TTC549 (cell line): ENCODE results near the gene C1QA.

Source experiments
- FAIRE-seq: peaks from 2 replicates; lab custom pipeline; 2012; peaks lifted over from hg19 to GRCh38; lab: Jason Lieb, UNC

The C1QA gene

GRCh38 chr1:22612671-22613571, 23.5 kb upstream of the C1QA start:
- no peak for FAIRE-seq

- FAIRE-seq = no peak
Observed at GRCh38 chr1:22613572-22613918, 22.9 kb upstream of the C1QA start.

- no peak for FAIRE-seq
Observed at GRCh38 chr1:22613951-22614350, 22.5 kb upstream of the C1QA start.

- no peak for FAIRE-seq
Observed at GRCh38 chr1:22615886-22616285, 20.5 kb upstream of the C1QA start.

- FAIRE-seq = no peak
Observed at GRCh38 chr1:22616571-22616970, 19.9 kb upstream of the C1QA start.

GRCh38 chr1:22618056-22618455, 18.4 kb upstream of the C1QA start:
- no peak for FAIRE-seq

- FAIRE-seq = no peak
Observed at GRCh38 chr1:22619252-22619651, 17.2 kb upstream of the C1QA start.

- FAIRE-seq = no peak
Observed at GRCh38 chr1:22619798-22620197, 16.6 kb upstream of the C1QA start.

- FAIRE-seq = no peak
Observed at GRCh38 chr1:22621761-22622160, 14.7 kb upstream of the C1QA start.

- FAIRE-seq = no peak
Observed at GRCh38 chr1:22625262-22625925, 11.0 kb upstream of the C1QA start.

- FAIRE-seq = no peak
Observed at GRCh38 chr1:22626237-22627157, 9.9 kb upstream of the C1QA start.

- FAIRE-seq = no peak
Observed at GRCh38 chr1:22627331-22627730, 9.1 kb upstream of the C1QA start.

- FAIRE-seq = no peak
Observed at GRCh38 chr1:22628698-22629444, 7.6 kb upstream of the C1QA start.

GRCh38 chr1:22629886-22630285, 6.5 kb upstream of the C1QA start:
- FAIRE-seq = no peak

- FAIRE-seq = no peak
Observed at GRCh38 chr1:22633697-22634463, 2.5 kb upstream of the C1QA start.

- no peak for FAIRE-seq
Observed at GRCh38 chr1:22635436-22635835, 992 bp upstream of the C1QA start.

GRCh38 chr1:22636927-22637326, 499 bp downstream of the C1QA start:
- no peak for FAIRE-seq

GRCh38 chr1:22637907-22638445, 1.5 kb downstream of the C1QA start:
- FAIRE-seq = no peak

GRCh38 chr1:22638476-22639234, 2.2 kb downstream of the C1QA start:
- FAIRE-seq = no peak

GRCh38 chr1:22639286-22639685, 2.9 kb downstream of the C1QA start:
- no peak for FAIRE-seq
